HG03196 (cell line): Measurements from ENCODE around the gene IL12RB2.
A peak's percentile ranks its signal among the peaks of the same experiment; 100 is the strongest.

ENCODE experiments used
- ATAC-seq: cut with Tn5 transposase; IDR thresholded peaks from one replicate; pipeline ENCODE4 v1.9.1; 2021; ENCODE audit not compliant: unreplicated experiment

Gene IL12RB2, protein sequence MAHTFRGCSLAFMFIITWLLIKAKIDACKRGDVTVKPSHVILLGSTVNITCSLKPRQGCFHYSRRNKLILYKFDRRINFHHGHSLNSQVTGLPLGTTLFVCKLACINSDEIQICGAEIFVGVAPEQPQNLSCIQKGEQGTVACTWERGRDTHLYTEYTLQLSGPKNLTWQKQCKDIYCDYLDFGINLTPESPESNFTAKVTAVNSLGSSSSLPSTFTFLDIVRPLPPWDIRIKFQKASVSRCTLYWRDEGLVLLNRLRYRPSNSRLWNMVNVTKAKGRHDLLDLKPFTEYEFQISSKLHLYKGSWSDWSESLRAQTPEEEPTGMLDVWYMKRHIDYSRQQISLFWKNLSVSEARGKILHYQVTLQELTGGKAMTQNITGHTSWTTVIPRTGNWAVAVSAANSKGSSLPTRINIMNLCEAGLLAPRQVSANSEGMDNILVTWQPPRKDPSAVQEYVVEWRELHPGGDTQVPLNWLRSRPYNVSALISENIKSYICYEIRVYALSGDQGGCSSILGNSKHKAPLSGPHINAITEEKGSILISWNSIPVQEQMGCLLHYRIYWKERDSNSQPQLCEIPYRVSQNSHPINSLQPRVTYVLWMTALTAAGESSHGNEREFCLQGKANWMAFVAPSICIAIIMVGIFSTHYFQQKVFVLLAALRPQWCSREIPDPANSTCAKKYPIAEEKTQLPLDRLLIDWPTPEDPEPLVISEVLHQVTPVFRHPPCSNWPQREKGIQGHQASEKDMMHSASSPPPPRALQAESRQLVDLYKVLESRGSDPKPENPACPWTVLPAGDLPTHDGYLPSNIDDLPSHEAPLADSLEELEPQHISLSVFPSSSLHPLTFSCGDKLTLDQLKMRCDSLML

DNA sequence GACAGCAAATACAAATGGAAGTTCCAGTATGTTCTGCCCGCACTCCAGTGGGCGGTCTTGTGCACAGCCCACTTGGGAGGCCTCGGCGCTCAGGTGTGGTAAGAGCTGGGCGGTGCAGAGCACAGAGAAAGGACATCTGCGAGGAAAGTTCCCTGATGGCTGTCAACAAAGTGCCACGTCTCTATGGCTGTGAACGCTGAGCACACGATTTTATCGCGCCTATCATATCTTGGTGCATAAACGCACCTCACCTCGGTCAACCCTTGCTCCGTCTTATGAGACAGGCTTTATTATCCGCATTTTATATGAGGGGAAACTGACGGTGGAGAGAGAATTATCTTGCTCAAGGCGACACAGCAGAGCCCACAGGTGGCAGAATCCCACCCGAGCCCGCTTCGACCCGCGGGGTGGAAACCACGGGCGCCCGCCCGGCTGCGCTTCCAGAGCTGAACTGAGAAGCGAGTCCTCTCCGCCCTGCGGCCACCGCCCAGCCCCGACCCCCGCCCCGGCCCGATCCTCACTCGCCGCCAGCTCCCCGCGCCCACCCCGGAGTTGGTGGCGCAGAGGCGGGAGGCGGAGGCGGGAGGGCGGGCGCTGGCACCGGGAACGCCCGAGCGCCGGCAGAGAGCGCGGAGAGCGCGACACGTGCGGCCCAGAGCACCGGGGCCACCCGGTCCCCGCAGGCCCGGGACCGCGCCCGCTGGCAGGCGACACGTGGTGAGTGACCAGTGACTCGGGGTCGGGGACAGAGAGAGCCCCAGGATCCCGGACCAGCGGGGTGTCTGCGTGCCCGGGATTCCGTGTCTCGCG is at the start of gene IL12RB2:
IL12RB2 (plus strand) TSS at position 623 of the 810 bp plus-strand sequence. CDS start 12,496 bp downstream, outside the sequence.
- ATAC-seq = no peak

DNA sequence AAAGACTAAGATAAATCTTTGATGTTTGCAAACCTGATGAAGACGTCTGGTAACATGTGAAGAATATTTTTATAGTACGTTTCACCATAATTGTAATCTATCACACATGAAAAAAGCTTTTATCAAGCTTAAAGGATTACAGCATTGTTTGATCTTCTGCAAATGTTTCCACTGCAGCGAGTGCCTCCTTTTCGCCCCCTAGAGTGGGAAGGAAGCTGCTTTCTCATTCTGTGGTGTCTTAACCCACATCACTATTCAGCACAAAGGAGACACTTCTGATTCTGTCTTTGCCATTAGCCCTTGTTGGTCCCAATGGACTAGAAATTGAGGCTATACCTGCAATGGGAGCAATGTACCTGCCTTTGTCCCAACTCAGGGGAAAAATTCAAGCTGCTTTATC is 46.0 kb upstream of the IL12RB2 start:
- ATAC-seq = no peak

DNA sequence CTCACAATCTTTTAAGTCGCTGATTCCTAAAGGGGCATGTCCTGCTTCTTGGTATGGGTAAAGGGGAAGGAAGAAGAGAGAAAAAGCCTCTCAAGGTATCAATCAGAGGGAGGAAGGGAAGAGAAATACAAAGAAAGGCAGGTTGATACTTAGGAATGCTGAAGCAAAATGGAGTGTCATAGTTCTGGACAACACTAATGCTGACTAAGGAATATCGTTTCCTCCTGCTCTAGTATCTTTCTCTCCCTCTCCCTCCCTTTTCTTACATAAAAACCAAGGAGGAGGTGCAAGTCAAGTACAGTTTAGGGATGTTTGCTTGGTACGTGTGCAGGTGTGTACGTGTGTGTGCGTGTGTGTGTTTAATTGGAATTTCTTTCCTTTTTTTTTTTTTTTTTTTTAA is 44.9 kb upstream of the IL12RB2 start:
- no peak for ATAC-seq

DNA sequence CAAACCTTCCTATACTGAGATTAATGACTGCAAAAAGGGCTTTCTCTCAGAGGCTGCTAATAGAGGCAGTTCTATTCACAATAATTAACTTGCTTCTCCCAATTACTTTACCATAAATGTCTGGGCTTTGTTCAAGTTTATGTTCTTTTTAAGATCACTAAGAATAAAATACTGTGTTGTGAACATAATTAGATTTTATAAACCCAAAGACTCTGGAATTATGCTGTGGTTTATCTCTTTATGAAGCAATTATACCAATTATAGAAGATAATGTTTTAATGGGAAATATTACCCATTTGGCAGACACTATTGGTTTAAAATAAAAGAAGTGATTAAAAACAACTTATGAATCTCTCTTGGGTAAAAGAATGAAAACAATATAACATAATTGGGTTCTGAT is 43.5 kb upstream of the IL12RB2 start:
- no peak for ATAC-seq

DNA sequence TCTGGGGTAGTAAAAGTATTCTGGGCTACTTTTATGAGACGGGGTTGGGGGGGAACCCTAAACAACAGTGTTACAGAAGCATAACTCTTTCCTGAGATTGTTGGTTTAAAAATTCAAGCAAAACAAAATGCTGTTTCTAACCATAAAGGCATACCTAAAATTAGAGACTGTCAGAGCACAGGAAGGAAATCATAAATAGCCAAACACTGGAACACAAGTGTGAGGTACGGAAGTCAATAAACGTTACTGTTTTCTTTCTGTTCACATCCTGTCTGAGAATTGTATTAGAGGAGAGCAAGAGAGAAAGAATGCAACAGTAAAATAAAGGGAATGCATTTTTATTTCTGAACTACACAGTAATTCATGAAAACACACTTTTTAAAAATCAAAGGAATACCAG is 42.8 kb upstream of the IL12RB2 start:
- ATAC-seq = no peak

DNA sequence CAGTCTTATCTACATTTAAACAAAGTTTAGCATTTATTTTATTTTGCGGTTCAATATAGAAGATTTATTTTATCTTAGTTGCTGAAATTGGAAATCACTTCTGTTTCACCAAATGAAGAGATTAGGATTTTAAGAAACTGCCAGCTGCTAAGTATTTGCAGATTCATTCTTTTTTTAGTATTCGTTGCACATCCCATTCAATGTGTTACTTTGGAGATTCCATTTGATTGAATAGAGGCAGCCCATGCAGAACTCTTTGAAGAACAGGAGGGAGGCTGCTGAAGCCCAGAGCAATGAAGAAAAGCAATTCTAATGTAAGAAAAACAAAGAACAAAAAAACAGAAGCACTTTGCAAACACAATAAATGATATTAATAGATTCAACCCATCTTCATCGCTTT is 38.6 kb upstream of the IL12RB2 start:
- no peak for ATAC-seq

DNA sequence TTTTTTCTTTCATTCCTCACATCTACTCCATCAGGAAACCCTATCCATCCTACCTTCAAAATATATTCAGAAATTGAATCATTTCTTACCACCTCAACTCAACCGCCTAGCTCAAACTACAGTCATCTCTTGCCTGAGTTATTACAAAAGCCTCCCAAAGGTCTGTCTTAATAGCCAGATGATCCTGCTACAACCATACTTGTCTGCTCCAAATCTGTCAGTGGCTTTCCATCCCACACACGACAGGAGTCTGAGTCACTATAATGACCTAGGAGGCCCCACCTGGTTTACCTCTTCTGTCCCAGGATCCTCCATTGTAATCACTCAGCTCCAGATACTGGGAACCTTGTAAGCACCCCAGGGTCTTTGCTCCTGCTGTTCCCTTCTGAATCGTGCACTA is 37.1 kb upstream of the IL12RB2 start:
- no peak for ATAC-seq

DNA sequence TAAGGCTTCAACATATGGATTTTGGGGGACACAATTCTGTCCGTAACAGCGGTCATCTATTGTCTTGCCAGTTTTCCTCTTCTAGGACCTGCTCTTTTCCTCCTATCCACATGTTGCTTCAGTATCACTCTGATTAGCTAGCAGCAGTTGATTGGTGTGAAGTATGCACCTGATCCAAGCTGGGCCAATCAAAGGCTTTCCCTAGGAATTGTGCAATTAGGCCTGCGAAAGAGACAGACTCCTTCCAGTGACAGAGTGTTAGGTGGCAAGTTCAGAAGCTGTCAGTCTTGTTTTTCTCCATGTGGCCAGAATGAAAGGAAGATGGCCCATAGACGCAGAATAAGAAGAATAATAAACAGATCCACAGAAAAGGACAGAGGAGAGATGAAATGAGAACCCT is 34.1 kb upstream of the IL12RB2 start:
- ATAC-seq = no peak

DNA sequence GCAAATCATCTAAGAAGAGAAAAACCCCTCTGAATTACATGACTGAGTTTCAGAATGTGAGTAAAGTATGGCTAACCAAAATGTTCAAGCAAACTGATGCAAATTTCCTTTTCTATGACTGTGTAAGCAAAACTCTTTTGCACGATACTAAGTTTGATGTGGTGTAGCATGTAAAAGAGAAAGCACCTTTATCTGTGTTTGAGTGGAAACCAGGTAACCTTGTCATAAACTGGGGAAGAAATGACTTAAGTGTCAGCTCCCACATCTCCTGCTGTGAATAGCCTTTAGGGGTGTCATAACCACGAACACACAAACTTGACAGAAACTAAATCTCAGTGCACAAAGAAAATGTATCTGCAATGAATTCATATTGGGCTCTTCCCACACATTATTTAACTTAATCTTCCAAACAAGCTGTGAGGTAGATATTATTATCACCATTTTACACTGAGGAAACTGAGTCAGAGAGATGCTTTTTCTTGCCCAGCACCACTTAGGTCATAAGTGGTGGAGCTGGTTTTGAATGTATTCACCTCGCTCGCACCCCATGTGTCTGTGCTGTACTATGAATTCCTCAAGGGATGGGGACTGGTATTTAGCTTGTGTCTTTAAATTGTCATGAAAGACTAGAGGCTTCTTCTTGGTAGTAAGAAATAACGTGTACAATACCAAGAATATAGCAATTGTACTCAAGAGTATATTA is 32.9 kb upstream of the IL12RB2 start:
- no peak for ATAC-seq

DNA sequence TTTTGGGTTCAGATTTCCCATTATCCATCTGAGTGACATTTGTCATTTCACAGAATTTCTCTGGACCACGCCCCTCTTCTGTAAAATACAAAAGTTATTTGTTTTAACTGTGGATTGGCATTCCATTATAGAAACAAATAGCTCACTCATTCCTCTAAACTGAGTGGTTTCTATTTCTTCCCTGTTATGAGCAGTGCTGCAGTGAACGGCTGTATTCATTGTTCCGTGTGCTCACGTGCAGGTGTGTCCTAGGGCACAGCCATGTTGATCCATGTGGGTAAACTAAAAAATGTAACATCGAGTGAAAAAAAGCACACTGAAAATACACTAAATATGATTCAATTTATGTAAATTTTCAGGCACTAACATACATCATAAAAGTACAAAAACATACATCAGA is 27.0 kb upstream of the IL12RB2 start:
- no peak for ATAC-seq

DNA sequence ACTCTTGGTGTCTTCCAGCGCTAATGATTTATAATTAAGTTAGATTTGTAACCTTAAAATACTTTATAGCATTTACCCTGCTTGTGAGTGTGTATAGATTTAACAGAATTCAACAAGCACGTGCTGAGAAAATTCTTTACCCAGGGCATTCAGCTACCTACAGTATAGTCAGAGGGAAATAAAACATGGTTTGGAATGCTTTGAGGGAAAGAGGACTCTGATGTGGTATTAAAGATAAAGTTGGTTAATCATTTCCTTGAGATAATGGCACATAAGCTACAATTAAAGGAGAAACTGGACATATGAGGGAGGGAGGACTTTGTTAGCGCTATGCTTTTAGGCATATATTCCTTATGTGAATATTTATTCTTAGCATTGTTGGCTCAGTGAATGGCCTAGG is 26.4 kb upstream of the IL12RB2 start:
- no peak for ATAC-seq

DNA sequence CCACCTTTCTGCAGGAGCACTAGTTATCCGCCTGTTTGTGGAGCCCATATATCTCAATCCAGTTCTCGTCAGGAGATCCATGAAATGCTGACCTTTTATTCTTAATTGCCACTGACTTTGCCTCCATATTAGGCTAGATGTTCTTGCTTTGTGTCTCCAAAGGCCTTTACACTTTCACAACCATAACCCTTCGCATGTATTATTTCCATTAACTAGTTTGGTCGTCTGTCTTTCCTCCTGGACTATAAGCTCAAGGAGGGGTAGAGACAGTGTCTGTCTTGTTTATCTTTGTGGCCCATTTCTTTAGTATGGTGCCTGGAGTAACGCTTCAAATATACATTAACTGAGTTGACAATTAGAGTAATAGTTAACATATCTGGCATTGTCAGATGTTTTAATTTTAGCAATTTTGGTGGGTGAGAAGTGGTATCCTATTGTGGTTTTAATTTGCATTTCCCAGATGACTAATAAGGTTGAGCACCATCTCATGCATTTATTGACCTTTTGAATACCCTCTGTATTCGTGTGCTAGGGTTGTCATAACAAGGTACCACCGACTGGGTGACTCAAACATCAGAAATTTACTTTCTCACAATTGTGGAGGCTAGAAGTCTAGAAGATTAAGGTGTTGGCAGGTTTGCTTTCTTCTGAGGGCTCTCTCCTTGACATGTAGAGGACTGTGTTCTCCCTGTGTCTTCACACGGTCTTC is 21.7 kb upstream of the IL12RB2 start:
- ATAC-seq = peak; percentile 83

DNA sequence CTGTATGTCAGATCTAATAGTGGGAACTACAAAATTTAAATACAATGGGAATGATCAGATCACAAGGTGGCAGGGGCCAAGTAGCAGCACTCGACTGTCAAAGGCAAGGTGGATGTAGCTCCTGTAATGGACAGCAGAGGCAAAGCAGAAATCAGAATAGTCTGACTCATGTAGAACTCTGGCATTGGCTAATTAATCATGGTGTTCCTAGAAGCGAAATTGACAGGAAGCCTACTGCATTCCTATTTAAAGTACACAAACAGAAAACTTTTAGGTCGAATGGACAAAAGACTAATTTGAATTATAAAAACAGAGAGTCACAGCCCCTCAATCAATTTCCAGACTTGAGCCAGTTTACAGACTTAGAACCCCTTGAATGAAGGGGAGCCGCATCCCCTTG is 17.4 kb upstream of the IL12RB2 start:
- ATAC-seq = no peak

DNA sequence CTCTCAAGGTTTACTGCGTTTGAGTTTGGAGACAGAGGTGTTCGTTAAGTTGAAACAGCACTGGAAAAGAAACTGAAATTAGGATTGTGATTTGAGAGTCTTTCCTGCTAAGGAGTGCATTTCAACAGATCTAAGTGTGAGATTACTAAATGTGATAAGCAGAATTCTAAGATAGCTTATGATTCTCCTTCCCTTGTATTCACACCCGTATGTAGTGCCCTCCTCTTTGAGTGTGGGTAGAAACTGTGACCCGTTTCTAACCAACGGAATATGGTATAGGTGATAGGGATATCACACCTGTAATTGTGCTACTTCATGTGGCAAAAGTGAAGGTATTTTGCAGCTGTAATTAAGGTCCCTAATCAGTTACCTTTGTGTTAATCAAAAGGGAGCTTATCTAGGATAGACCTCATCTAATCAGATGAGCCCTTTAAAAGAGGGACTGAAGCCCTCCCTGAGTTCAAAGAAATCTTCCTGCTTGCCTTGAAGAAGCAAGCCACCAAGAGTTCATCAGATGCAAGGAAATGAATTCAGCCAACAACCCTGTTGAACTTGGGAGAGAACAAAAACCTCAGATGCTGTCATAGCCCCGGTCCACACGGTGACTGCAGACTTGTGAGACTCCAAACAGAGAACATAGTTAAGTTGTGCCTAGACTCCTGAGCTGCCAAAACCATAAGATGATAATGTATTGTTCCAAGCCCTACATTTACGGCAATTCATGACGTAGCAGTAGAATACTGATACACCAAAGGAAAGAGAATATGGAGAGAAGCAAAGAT is 12.6 kb upstream of the IL12RB2 start:
- ATAC-seq = no peak

DNA sequence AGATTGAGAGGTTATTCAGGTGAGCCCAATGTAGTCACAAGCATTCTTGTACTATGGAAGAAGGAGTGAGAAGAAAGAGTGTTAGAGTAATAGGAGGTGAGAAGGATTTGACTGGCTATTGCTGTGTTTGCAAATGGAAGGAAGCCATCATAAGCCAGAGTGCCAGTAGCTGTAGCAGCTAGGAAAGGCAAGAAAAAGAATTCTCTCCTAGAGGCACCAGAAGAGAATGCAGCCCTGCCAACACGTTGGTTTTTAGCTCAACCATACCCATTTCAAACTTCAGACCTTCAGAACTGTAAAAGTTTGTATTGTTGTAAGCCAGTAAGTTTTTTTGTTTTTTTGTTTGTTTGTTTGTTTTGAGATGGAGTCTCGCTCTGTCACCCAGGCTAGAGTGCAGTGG is 8.9 kb upstream of the IL12RB2 start:
- no peak for ATAC-seq

DNA sequence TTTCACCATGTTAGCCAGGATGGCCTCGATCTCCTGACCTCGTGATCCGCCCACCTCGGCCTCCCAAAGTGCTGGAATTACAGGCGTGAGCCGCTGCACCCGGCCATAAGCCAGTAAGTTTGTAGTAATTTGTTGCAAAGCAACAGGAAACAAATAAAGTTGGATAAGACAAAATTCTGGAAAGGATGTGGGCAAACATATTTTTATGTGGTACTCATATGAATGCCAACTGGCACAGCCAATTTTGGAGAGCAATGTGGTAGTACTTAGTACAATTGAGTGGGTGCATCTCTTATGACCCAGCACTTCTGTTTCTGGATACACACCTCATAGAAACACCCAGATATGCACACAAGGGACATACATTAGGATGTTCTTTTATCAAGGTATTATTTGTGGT is 8.4 kb upstream of the IL12RB2 start:
- ATAC-seq = no peak

DNA sequence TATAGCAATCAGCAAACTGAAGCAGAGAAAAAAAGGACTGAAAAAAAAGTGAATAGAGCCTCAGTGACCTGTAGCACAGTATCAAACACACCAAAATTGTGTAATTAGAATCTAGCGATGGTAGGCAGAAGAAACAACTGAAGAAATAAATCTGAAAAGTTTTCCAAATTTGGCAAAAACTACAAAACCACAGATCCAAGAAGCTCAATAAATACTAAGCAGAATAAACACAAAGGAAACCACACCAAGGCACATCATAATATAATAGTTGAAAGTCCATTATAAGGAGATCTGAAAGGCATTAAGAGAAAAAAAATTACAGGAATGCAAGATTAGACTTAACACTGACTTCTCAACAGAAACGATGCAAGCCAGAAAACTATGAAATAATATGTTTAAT is 7.1 kb upstream of the IL12RB2 start:
- no peak for ATAC-seq

DNA sequence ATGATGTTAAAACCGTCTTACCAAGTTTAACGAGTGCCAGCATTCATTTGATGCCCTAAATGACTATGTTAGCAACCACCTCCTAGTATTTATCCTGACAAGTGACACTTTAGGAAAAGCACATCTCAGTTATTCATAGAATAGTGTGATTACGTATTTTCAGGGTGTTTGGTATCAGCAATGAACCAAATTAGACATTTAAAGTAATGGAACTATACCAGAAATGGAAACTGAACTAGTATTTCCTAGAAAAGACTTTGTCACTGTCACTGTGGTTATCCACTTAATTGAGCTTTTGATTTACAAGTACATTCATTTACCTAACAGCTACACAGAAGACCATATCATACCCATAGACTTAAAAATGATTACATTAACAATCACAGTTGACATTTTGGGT is 3.6 kb upstream of the IL12RB2 start:
- no peak for ATAC-seq

DNA sequence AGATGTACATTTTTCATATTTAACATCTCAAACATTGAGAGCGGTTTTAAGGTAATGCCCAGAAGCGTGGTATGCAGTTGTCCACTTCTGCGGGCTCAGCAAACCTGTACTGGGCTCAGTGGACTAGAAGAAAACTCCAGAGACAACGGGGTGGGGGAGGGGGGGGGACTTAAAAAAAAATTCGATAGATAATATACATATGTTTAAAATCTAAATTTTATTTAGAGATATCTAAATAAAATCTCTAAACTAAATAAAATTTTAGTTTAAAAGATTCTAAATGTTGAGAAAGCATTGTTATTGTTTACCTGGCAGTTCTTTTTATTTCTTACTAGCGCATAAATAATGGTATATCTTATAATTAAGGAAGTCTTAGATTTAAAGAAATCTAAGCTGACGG is 1.1 kb upstream of the IL12RB2 start:
- ATAC-seq = no peak
